PC-9 (cell line): Measurements from ENCODE around the gene MYEF2. TPM values are rescaled to one million over a fixed set of nuclear protein-coding genes. Genes with fewer than 3 reads are reported as not detected.

ENCODE experiments used
- BruUV-seq: library from RNA; stranded (reverse); fragments of 400-500 nt; replicated peaks from 2 replicates; lab custom pipeline; 2021; lab: Mats Ljungman, UMichigan
- CTCF ChIA-PET: fragments of 300-600 bp; sonication (Branson Sonifier 250); formaldehyde crosslinking; loops from one replicate; lab custom pipeline; 2022; ENCODE audit warnings: antibody characterized with exemption; lab: Charles Lee
- POLR2A ChIA-PET: fragments of 300-600 bp; sonication (Branson Sonifier 250); formaldehyde crosslinking; loops from one replicate; lab custom pipeline; 2022; ENCODE audit warnings: antibody characterized with exemption; ENCODE audit not compliant: unreplicated experiment; lab: Charles Lee
- DNase-seq, 2 experiments: peaks; one replicate each; pipeline versions ENCODE4 v3.0.0 to v3.0.0-alpha.2; 2015 to 2022; ENCODE audit warnings: mixed read lengths in 1 of 2
- H2AFZ ChIP-seq: fragments of 200-600 bp; sonication (generic); 2 replicates; pipeline ENCODE4 v1.8.1; 2017; ENCODE audit warnings: antibody characterized with exemption
- H3F3A ChIP-seq: fragments of 200-600 bp; sonication (generic); 2 replicates; pipeline ENCODE4 v1.8.1; 2017; ENCODE audit warnings: antibody characterized with exemption, mild to moderate bottlenecking, low read depth; ENCODE audit not compliant: insufficient read depth
- H3K27ac ChIP-seq: fragments of 200-600 bp; sonication (generic); 2 replicates; pipeline ENCODE4 v1.6.1; 2016; ENCODE audit warnings: mixed run types
- H3K27me3 ChIP-seq: fragments of 200-600 bp; sonication (generic); 2 replicates; pipeline ENCODE4 v1.6.1; 2016; ENCODE audit warnings: low read depth, mixed run types; ENCODE audit not compliant: insufficient read depth
- H3K36me3 ChIP-seq: fragments of 200-600 bp; sonication (generic); 2 replicates; pipeline ENCODE4 v1.6.1; 2016; ENCODE audit warnings: low read depth, mixed run types
- H3K4me1 ChIP-seq: fragments of 200-600 bp; sonication (generic); replicated peaks from 2 replicates; pipeline ENCODE4 v1.6.1; 2016; ENCODE audit warnings: mixed run types; ENCODE audit not compliant: insufficient read depth
- H3K4me2 ChIP-seq: fragments of 200-600 bp; sonication (generic); 2 replicates; pipeline ENCODE4 v1.6.1; 2017; ENCODE audit warnings: mixed run types
- H3K4me3 ChIP-seq: fragments of 200-600 bp; sonication (generic); 2 replicates; pipeline ENCODE4 v1.6.1; 2016; ENCODE audit warnings: mixed run types
- H3K79me2 ChIP-seq: fragments of 200-600 bp; sonication (generic); 2 replicates; pipeline ENCODE4 v1.6.1; 2017; ENCODE audit warnings: low read depth, mixed run types
- H3K9me2 ChIP-seq: fragments of 200-600 bp; sonication (generic); 2 replicates; pipeline ENCODE4 v1.8.1; 2017; ENCODE audit warnings: mild to moderate bottlenecking; ENCODE audit not compliant: insufficient read depth
- H3K9me3 ChIP-seq: fragments of 200-600 bp; sonication (generic); 2 replicates; pipeline ENCODE4 v1.8.1; 2016; ENCODE audit warnings: low read depth; ENCODE audit not compliant: insufficient read depth
- H4K20me1 ChIP-seq: fragments of 200-600 bp; sonication (generic); 2 replicates; pipeline ENCODE4 v1.8.1; 2017; ENCODE audit not compliant: insufficient read depth
- EZH2 ChIP-seq: fragments of 200-600 bp; sonication (generic); IDR thresholded peaks from 2 replicates; pipeline ENCODE4 v1.8.0; 2017; ENCODE audit warnings: antibody characterized with exemption, low read depth
- intact Hi-C: fragments of 100-400 bp; cut with micrococcal nuclease; formaldehyde crosslinking; loops from one replicate; pipeline ENCODE4 v1.10.0; 2022; ENCODE audit not compliant: unreplicated experiment
- total RNA-seq: library from RNA; stranded (reverse); gene quantifications from 2 replicates; pipeline ENCODE4 v1.2.3, GENCODE V29; 2021
- TF ChIP-seq, protein P1 (sequence below): fragments of 200-600 bp; sonication (generic); conservative IDR thresholded peaks from 2 replicates; pipeline ENCODE4 v1.6.1; 2017; ENCODE audit warnings: mixed run types, antibody characterized with exemption, mild to moderate bottlenecking, moderate library complexity

MYEF2 gene
- total RNA-seq, 1 experiment from 2014 or later = 2.1 TPM

DNA sequence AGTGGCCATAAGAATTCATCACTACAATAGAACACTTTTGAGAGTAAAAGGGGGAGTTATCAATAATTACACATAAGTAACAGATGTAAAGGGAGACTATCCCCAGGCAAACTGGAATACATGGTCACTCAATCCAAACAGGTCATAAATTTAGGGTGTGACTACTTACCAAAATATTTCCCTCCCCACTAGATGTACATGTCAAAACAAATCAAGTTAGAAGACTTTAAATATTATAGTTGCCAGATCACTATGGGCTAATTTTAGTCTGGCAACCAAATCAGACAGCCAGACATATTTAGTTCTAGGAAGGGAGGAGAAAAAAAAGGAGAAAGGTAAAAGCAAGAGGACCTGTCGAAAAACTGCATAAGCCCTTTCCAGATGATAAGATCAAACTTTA, 34.2 kb downstream of the MYEF2 start:
- Histone ChIP-seq H3K4me3 (no peak overlapping the region), H3K27me3 (0 out of 2 replicates have a peak, but pooled peaks cover 4% of the 10 kb centered on the region), H3K4me1 (no peaks in the 10 kb centered on the region), H2AFZ (no peak overlapping the region), H3F3A (no peaks in the 10 kb centered on the region), H3K36me3 (no peaks in the 10 kb centered on the region), H3K9me3 (no peaks in the 10 kb centered on the region), H3K9me2 (no peaks in the 10 kb centered on the region), H3K27ac (no peak overlapping the region), H4K20me1 (no peaks in the 10 kb centered on the region), H3K4me2 (no peak overlapping the region), H3K79me2 (no peaks in the 10 kb centered on the region)
- no peak for DNase-seq
- ChIA-PET POLR2A (no interaction called here), CTCF (no interaction called here)
- BruUV-seq = no TSS peak
- intact Hi-C loops = no loop called here
- TF ChIP-seq, protein P1, sequence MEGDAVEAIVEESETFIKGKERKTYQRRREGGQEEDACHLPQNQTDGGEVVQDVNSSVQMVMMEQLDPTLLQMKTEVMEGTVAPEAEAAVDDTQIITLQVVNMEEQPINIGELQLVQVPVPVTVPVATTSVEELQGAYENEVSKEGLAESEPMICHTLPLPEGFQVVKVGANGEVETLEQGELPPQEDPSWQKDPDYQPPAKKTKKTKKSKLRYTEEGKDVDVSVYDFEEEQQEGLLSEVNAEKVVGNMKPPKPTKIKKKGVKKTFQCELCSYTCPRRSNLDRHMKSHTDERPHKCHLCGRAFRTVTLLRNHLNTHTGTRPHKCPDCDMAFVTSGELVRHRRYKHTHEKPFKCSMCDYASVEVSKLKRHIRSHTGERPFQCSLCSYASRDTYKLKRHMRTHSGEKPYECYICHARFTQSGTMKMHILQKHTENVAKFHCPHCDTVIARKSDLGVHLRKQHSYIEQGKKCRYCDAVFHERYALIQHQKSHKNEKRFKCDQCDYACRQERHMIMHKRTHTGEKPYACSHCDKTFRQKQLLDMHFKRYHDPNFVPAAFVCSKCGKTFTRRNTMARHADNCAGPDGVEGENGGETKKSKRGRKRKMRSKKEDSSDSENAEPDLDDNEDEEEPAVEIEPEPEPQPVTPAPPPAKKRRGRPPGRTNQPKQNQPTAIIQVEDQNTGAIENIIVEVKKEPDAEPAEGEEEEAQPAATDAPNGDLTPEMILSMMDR = no peak
- no peak for TF ChIP-seq EZH2

DNA sequence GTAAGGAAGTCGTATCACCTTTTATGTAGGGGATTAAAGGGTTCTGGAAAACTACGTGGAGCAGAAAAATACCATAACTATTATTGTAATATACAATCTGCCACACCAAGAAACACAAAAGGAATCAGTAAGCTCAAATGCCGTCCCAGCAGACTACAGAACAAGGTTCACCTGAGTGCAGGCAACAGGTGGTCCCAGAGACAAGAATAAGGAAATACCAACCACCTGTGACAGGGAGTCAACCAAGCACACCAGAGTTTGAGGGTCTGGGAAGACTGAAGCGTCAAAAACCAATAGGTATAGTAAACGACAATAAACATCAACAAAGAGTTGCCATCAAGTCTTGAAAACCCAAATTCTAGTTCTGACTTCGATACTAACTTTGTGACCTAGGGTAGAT, 45.2 kb downstream of the MYEF2 start:
- H3K9me3 ChIP-seq = no peaks in the 10 kb centered on the region
- no TSS peak for BruUV-seq
- ChIA-PET CTCF (no interaction called here), POLR2A (no interaction called here)
- no peak overlapping the region for H3K4me2 ChIP-seq
- no peaks in the 10 kb centered on the region for H4K20me1 ChIP-seq
- H3F3A ChIP-seq = no peaks in the 10 kb centered on the region
- H3K79me2 ChIP-seq = no peaks in the 10 kb centered on the region
- no peak overlapping the region for H3K27ac ChIP-seq
- no peak overlapping the region for H2AFZ ChIP-seq
- intact Hi-C loops = no loop called here
- no peaks in the 10 kb centered on the region for H3K4me1 ChIP-seq
- TF ChIP-seq, protein P1 = no peak
- no peak for TF ChIP-seq EZH2
- no peaks in the 10 kb centered on the region for H3K9me2 ChIP-seq
- H3K27me3 ChIP-seq = peaks cover 11% of the 10 kb centered on the region
- no peak overlapping the region for H3K4me3 ChIP-seq
- H3K36me3 ChIP-seq = no peaks in the 10 kb centered on the region
- DNase-seq = no peak

DNA sequence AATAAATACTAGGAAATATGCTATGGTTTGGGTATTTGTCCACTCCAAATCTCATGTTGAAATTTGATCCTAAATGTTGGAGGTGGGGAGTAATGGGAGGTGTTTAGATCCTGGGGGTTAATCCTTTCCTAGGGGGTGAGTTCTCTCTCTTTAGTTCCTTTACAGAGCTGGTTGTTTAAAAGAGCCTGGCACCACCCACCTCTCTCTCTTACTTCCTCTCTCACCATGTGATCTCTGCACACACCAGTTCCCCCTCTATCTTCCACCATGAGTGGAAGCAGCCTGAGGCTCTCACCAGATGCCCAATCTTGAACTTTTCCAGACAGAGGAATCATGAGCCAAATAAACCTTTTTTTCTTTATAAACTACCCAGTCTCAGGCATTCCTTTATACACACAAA, 46.8 kb downstream of the MYEF2 start:
- TF ChIP-seq, protein P1 = no peak
- TF ChIP-seq EZH2 = no peak

More for the DNA sequence above, 46.8 kb downstream of the MYEF2 start:
- H3K9me2 ChIP-seq = no peaks in the 10 kb centered on the region
- ChIA-PET CTCF (no interaction called here), POLR2A (no interaction called here)
- H2AFZ ChIP-seq = no peak overlapping the region
- H3F3A ChIP-seq = no peaks in the 10 kb centered on the region
- H3K36me3 ChIP-seq = no peaks in the 10 kb centered on the region
- DNase-seq = no peak
- no peaks in the 10 kb centered on the region for H3K79me2 ChIP-seq
- peaks cover 11% of the 10 kb centered on the region for H3K27me3 ChIP-seq
- no peak overlapping the region for H3K4me3 ChIP-seq
- intact Hi-C loops = no loop called here
- no peaks in the 10 kb centered on the region for H4K20me1 ChIP-seq
- H3K27ac ChIP-seq = no peak overlapping the region
- H3K4me1 ChIP-seq = no peaks in the 10 kb centered on the region
- no peaks in the 10 kb centered on the region for H3K9me3 ChIP-seq
- H3K4me2 ChIP-seq = no peak overlapping the region
- no TSS peak for BruUV-seq
